Muscle of leg (tissue), 11 donors: ENCODE measurements around the gene CD28. TPM values are rescaled to one million over a fixed set of nuclear protein-coding genes. Genes with fewer than 3 reads are reported as not detected.

Experiments
- DNase-seq: peaks from one replicate; pipeline ENCODE4 v3.0.0; 2013
- H3K27ac ChIP-seq: one replicate; pipeline ENCODE4 v1.5.1; 2013; ENCODE audit warnings: mild to moderate bottlenecking, low read length, control low read depth
- H3K27me3 ChIP-seq: one replicate; pipeline ENCODE4 v1.6.1; 2013; ENCODE audit warnings: low read length; ENCODE audit not compliant: control insufficient read depth, insufficient read depth
- H3K36me3 ChIP-seq: one replicate; pipeline ENCODE4 v1.6.1; 2013; ENCODE audit warnings: low read length; ENCODE audit not compliant: control insufficient read depth, insufficient read depth
- H3K4me1 ChIP-seq: one replicate; pipeline ENCODE4 v1.6.1; 2013; ENCODE audit warnings: low read length; ENCODE audit not compliant: control insufficient read depth, insufficient read depth
- H3K4me3 ChIP-seq: one replicate; pipeline ENCODE4 v1.5.1; 2013; ENCODE audit warnings: low read length, control low read depth
- H3K9me3 ChIP-seq: replicated peaks from 2 replicates; pipeline ENCODE4 v1.6.1; 2013; ENCODE audit warnings: low read depth, low read length; ENCODE audit not compliant: control insufficient read depth
- WGBS: methylation state at CpG from one replicate; pipeline ENCODE4 v1.1.5; 2013; ENCODE audit warnings: missing lambda C conversion rate; ENCODE audit not compliant: insufficient coverage; 5-methylcytosine and 5-hydroxymethylcytosine counted together
- polyA plus RNA-seq, 8 donors: library from polyadenylated mRNA; unstranded; fragments of 120-200 nt; gene quantifications; one replicate each; pipeline versions ENCODE4 v1.2.1 to v1.2.3, GENCODE V29; 2013; ENCODE audit warnings: inconsistent platforms in 1 of 8, low replicate concordance in 1 of 8; ENCODE audit not compliant: insufficient read length in 8 of 8, insufficient read depth in 1 of 8
- total RNA-seq: library from RNA; stranded (reverse); fragments of 120-200 nt; gene quantifications from one replicate; pipeline ENCODE4 v1.2.4, GENCODE V29; 2013

Gene CD28
- total and polyA plus RNA-seq, 9 donors = 2.8 to 5.6 (median 3.8) TPM

DNA sequence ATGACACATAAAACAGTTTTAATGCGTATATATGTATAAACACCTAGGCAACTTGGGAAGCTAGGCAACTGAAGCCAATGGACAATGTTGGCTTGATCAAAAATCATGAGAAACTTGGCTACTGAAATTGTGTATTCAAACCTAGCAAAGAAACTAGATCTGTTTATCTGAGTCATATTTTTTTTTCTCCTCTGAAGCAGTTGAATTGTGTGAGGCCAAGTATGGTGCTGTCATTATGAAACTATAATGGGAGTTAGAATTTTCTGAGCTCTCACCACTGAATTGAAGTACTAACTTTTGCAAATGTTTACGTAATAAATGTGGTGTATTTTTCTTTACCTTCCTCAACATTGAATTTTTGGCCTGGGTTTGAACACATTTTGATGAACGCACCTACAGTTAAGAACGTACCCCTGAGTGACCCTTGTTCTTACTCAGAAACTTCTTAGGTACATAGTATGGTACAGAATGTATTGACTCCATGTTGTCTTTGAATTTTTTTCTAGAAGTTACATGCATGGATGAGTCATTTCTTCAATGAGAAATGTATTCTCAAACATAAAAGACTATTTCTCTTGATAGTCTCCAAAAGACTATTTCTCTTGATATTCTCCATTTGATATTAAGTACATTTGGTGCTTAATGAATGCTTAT, 23.8 kb downstream of the CD28 start:
- no peak for DNase-seq
- Histone ChIP-seq H3K27me3 (no peaks in the 10 kb centered on the region), H3K9me3 (no peaks in the 10 kb centered on the region), H3K36me3 (no peaks in the 10 kb centered on the region), H3K4me1 (peaks cover 19% of the 10 kb centered on the region), H3K4me3 (no peak overlapping the region), H3K27ac (no peak overlapping the region)
- WGBS = no CpG with 5 or more reads among the region's 4 CpGs

GRCh38 chr2:203730883-203731282, 24.4 kb downstream of the CD28 start:
- 78% methylated on average over 1 of the region's 2 CpGs for WGBS
- Histone ChIP-seq H3K4me1 (peaks cover 19% of the 10 kb centered on the region), H3K36me3 (no peaks in the 10 kb centered on the region), H3K27ac (peak overlapping the region; percentile 91), H3K27me3 (no peaks in the 10 kb centered on the region), H3K4me3 (no peak overlapping the region), H3K9me3 (no peaks in the 10 kb centered on the region)
- DNase-seq = no peak

- H3K36me3 ChIP-seq = no peaks in the 10 kb centered on the region
- H3K27me3 ChIP-seq = no peaks in the 10 kb centered on the region
- DNase-seq = peak; percentile 91
- H3K27ac ChIP-seq = peak overlapping the region; percentile 91
- H3K4me1 ChIP-seq = peaks cover 19% of the 10 kb centered on the region
- no peaks in the 10 kb centered on the region for H3K9me3 ChIP-seq
- no CpG with 5 or more reads among the region's 6 CpGs for WGBS
- peak overlapping the region; percentile 16 for H3K4me3 ChIP-seq
Measured at GRCh38 chr2:203732092-203732952, 25.9 kb downstream of the CD28 start.

DNA sequence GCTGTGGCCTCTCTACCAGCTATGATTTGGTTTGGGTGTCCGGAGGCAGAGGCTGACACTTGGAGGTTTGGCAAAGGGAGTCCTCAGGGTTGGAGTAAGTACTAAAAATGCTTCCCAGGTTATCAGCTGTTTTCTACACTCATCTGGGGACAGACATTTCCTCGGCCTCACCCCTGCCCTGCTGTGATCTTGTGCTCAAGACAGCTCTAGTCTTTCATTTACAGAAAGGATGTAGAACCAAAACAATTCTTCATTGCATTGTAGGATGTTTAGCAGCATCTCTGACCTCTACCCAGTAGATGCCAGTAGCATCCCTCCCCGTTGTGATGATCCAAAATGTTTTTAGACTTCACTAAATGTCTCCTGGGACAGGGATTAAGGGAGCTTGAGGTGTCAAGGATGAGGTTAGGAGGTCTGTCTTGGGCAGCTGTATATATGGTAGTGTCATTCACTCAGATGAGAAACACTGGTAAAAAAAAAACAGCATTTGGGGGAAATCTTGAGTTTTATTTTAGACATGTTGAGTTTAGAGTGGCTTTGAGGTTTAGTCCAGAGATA, 26.6 kb downstream of the CD28 start:
- H3K4me1 ChIP-seq = peaks cover 19% of the 10 kb centered on the region
- no CpG with 5 or more reads among the region's 3 CpGs for WGBS
- H3K36me3 ChIP-seq = no peaks in the 10 kb centered on the region
- no peaks in the 10 kb centered on the region for H3K27me3 ChIP-seq
- H3K27ac ChIP-seq = peak overlapping the region; percentile 91
- DNase-seq = no peak
- H3K9me3 ChIP-seq = no peaks in the 10 kb centered on the region
- H3K4me3 ChIP-seq = no peak overlapping the region

GRCh38 chr2:203733684-203734083, 27.2 kb downstream of the CD28 start:
- Histone ChIP-seq H3K4me3 (no peak overlapping the region), H3K4me1 (peaks cover 19% of the 10 kb centered on the region), H3K9me3 (no peaks in the 10 kb centered on the region), H3K36me3 (no peaks in the 10 kb centered on the region), H3K27me3 (no peaks in the 10 kb centered on the region), H3K27ac (no peak overlapping the region)
- DNase-seq = no peak
- no CpG with 5 or more reads among the region's 1 CpG for WGBS

- peaks cover 19% of the 10 kb centered on the region for H3K4me1 ChIP-seq
- WGBS = 96% methylated on average over 11 of the region's 12 CpGs
- DNase-seq = no peak
- H3K4me3 ChIP-seq = no peak overlapping the region
- no peaks in the 10 kb centered on the region for H3K36me3 ChIP-seq
- no peaks in the 10 kb centered on the region for H3K9me3 ChIP-seq
- H3K27ac ChIP-seq = no peak overlapping the region
- H3K27me3 ChIP-seq = no peaks in the 10 kb centered on the region
Measured at GRCh38 chr2:203734276-203734983, 28.0 kb downstream of the CD28 start.

DNA sequence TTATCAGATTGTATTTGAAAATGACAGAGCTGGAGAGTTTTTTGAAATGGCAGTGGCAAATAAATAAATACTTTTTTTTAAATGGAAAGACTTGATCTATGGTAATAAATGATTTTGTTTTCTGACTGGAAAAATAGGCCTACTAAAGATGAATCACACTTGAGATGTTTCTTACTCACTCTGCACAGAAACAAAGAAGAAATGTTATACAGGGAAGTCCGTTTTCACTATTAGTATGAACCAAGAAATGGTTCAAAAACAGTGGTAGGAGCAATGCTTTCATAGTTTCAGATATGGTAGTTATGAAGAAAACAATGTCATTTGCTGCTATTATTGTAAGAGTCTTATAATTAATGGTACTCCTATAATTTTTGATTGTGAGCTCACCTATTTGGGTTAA, 30.9 kb downstream of the CD28 start:
- H3K36me3 ChIP-seq = no peaks in the 10 kb centered on the region
- WGBS = no CpG with 5 or more reads among the region's 1 CpG
- H3K4me3 ChIP-seq = no peak overlapping the region
- H3K27me3 ChIP-seq = no peaks in the 10 kb centered on the region
- H3K4me1 ChIP-seq = peaks cover 20% of the 10 kb centered on the region
- H3K27ac ChIP-seq = no peak overlapping the region
- DNase-seq = no peak
- no peaks in the 10 kb centered on the region for H3K9me3 ChIP-seq

GRCh38 chr2:203739351-203739750, 32.9 kb downstream of the CD28 start:
- no peaks in the 10 kb centered on the region for H3K27me3 ChIP-seq
- no peak for DNase-seq
- no peak overlapping the region for H3K4me3 ChIP-seq
- H3K9me3 ChIP-seq = no peaks in the 10 kb centered on the region
- H3K27ac ChIP-seq = no peak overlapping the region
- peaks cover 23% of the 10 kb centered on the region for H3K4me1 ChIP-seq
- 60% methylated on average over 1 of the region's 2 CpGs for WGBS
- H3K36me3 ChIP-seq = no peaks in the 10 kb centered on the region

DNA sequence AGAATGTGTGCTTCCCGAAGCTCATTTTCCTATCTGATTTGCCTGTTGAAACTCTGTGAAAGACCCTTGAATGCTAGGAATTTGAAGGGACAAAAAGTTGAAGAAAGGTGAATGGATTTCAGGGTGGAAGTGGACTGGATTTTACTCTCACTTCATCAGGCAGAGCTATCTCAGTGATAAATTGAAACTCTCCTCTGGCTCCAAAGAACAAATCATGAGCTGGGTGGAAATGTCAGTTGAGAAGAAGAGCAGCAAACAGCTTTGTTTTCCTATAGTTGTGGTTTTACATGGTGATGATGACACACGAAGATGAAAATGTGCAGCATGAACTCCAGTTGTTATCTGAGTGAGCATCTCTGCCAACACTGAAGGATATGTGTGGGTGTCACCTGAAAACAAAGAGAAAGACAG, 34.4 kb downstream of the CD28 start:
- peak overlapping the region; percentile 15 for H3K27ac ChIP-seq
- 50% methylated on average over 1 of the region's 2 CpGs for WGBS
- H3K4me1 ChIP-seq = peaks cover 23% of the 10 kb centered on the region
- no peaks in the 10 kb centered on the region for H3K27me3 ChIP-seq
- no peak for DNase-seq
- H3K36me3 ChIP-seq = no peaks in the 10 kb centered on the region
- H3K4me3 ChIP-seq = no peak overlapping the region
- no peaks in the 10 kb centered on the region for H3K9me3 ChIP-seq

- H3K4me1 ChIP-seq = peaks cover 23% of the 10 kb centered on the region
- no CpG with 5 or more reads among the region's 1 CpG for WGBS
Measured at GRCh38 chr2:203741566-203741965, 35.1 kb downstream of the CD28 start.

More at GRCh38 chr2:203741566-203741965, 35.1 kb downstream of the CD28 start:
- DNase-seq = no peak
- H3K36me3 ChIP-seq = no peaks in the 10 kb centered on the region
- no peak overlapping the region for H3K4me3 ChIP-seq
- H3K27me3 ChIP-seq = no peaks in the 10 kb centered on the region
- H3K9me3 ChIP-seq = no peaks in the 10 kb centered on the region
- H3K27ac ChIP-seq = no peak overlapping the region
